Panc1 (cell line): ENCODE results near the gene TECPR2.

Experiments used
- CTCF ChIP-seq: fragments of 450-650 bp; IDR thresholded peaks from 2 replicates; pipeline ENCODE4 v1.5.1; 2017; ENCODE audit warnings: mild to moderate bottlenecking
- POLR2AphosphoS5 ChIP-seq: IDR thresholded peaks from 2 replicates; pipeline ENCODE4 v1.6.1; 2012; ENCODE audit warnings: mild to moderate bottlenecking, low read depth, low read length, moderate library complexity
- SIN3A ChIP-seq: IDR thresholded peaks from 2 replicates; pipeline ENCODE4 v1.6.1; 2012; ENCODE audit warnings: low read depth, mild to moderate bottlenecking, low read length, moderate library complexity, borderline replicate concordance; ENCODE audit not compliant: insufficient read depth

GRCh38 chr14:102508410-102508773, 145.7 kb downstream of the TECPR2 start:
- no peak for TF ChIP-seq CTCF
- no peak for TF ChIP-seq POLR2AphosphoS5
- no peak for TF ChIP-seq SIN3A
